WTC11 (cell line): ENCODE data around the gene SIAE.

Source experiments
- ATF3 ChIP-seq: sonication (generic); formaldehyde crosslinking; conservative IDR thresholded peaks from 2 replicates; pipeline ENCODE4 v1.8.1; 2022; ENCODE audit warnings: mild to moderate bottlenecking, missing genetic modification reagents
- CBFB ChIP-seq: sonication (generic); formaldehyde crosslinking; IDR thresholded peaks from 2 replicates; pipeline ENCODE4 v1.8.1; 2022; ENCODE audit warnings: mild to moderate bottlenecking, low read depth, missing genetic modification reagents
- CTCF ChIP-seq: fragments of 200-600 bp; IDR thresholded peaks from 2 replicates; pipeline ENCODE4 v1.8.0; 2022; ENCODE audit warnings: antibody characterized with exemption
- FOXK1 ChIP-seq: sonication (generic); formaldehyde crosslinking; IDR thresholded peaks from 2 replicates; pipeline ENCODE4 v1.8.0; 2022; ENCODE audit warnings: mild to moderate bottlenecking, moderate library complexity, missing genetic modification reagents
- MAX ChIP-seq: sonication (generic); formaldehyde crosslinking; IDR thresholded peaks from 2 replicates; pipeline ENCODE4 v1.8.0; 2022; ENCODE audit warnings: mild to moderate bottlenecking, missing genetic modification reagents
- MYBL2 ChIP-seq: sonication (generic); formaldehyde crosslinking; IDR thresholded peaks from 2 replicates; pipeline ENCODE4 v1.8.1; 2023; ENCODE audit warnings: mild to moderate bottlenecking, moderate library complexity, missing genetic modification reagents

GRCh38 chr11:124676386-124676785 lies 2.8 kb upstream of the SIAE start:
- TF ChIP-seq CBFB (CRISPR knock-in tag) (no peak), CTCF (no peak), MAX (no peak), FOXK1 (CRISPR knock-in tag) (no peak), ATF3 (CRISPR knock-in tag) (no peak), MYBL2 (CRISPR knock-in tag) (no peak)
